OCI-LY7 (cell line): ENCODE results near the gene CACNA1B. TPM values are rescaled to one million over a fixed set of nuclear protein-coding genes. Genes with fewer than 3 reads are reported as not detected.

Experiments used
- BruUV-seq: library from RNA; stranded (reverse); fragments of 400-500 nt; replicated peaks from 2 replicates; lab custom pipeline; 2021; lab: Mats Ljungman, UMichigan
- CTCF ChIA-PET: fragments of 300-600 bp; sonication (Branson Sonifier 250); formaldehyde crosslinking; loops from one replicate; lab custom pipeline; 2022; ENCODE audit warnings: antibody characterized with exemption; ENCODE audit not compliant: unreplicated experiment; lab: Charles Lee
- POLR2A ChIA-PET: fragments of 300-600 bp; sonication (Branson Sonifier 250); formaldehyde crosslinking; loops from one replicate; lab custom pipeline; 2022; ENCODE audit warnings: antibody characterized with exemption; lab: Charles Lee
- DNase-seq: peaks from one replicate; pipeline ENCODE4 v3.0.0-alpha.2; 2015; ENCODE audit warnings: low spot score
- H2AFZ ChIP-seq: fragments of 200-600 bp; sonication (generic), shearing (Covaris generic); 2 replicates; pipeline ENCODE4 v1.6.1; 2014; ENCODE audit warnings: mild to moderate bottlenecking, antibody characterized with exemption, low read length, moderate library complexity
- H3K27ac ChIP-seq: fragments of 200-600 bp; sonication (generic); 2 replicates; pipeline ENCODE4 v1.5.1; 2014; ENCODE audit warnings: mixed run types, low read depth, mild to moderate bottlenecking, moderate library complexity, low read length, inconsistent platforms; ENCODE audit not compliant: poor library complexity, severe bottlenecking
- H3K36me3 ChIP-seq: fragments of 200-600 bp; sonication (generic); 2 replicates; pipeline ENCODE4 v1.6.1; 2014; ENCODE audit warnings: mild to moderate bottlenecking, antibody characterized with exemption, low read length, moderate library complexity, mixed read lengths; ENCODE audit not compliant: insufficient read depth
- H3K4me1 ChIP-seq: fragments of 200-600 bp; sonication (generic); 2 replicates; pipeline ENCODE4 v1.5.1; 2014; ENCODE audit warnings: mild to moderate bottlenecking, low read length; ENCODE audit not compliant: insufficient read depth, poor library complexity, severe bottlenecking
- H3K4me2 ChIP-seq: fragments of 200-600 bp; sonication (generic); 2 replicates; pipeline ENCODE4 v1.6.1; 2014; ENCODE audit warnings: mild to moderate bottlenecking, low read length
- H3K4me3 ChIP-seq: fragments of 200-600 bp; sonication (generic); 2 replicates; pipeline ENCODE4 v1.5.1; 2014; ENCODE audit warnings: mild to moderate bottlenecking, low read depth, low read length; ENCODE audit not compliant: poor library complexity, severe bottlenecking
- H3K79me2 ChIP-seq: fragments of 200-600 bp; sonication (generic); 2 replicates; pipeline ENCODE4 v1.6.1; 2016; ENCODE audit warnings: low read depth, mild to moderate bottlenecking, low read length, moderate library complexity, mixed read lengths; ENCODE audit not compliant: insufficient read depth
- H3K9me2 ChIP-seq: fragments of 200-600 bp; sonication (generic); 2 replicates; pipeline ENCODE4 v1.6.1; 2016; ENCODE audit warnings: mild to moderate bottlenecking, low read length, mixed read lengths; ENCODE audit not compliant: insufficient read depth
- H3K9me3 ChIP-seq: fragments of 200-600 bp; sonication (generic); 2 replicates; pipeline ENCODE4 v1.6.1; 2014; ENCODE audit warnings: mild to moderate bottlenecking, mixed run types, low read length, mixed read lengths
- H4K20me1 ChIP-seq: fragments of 200-600 bp; sonication (generic); 2 replicates; pipeline ENCODE4 v1.6.1; 2014; ENCODE audit warnings: mild to moderate bottlenecking, antibody characterized with exemption, low read length, moderate library complexity, mixed read lengths; ENCODE audit not compliant: insufficient read depth
- EZH2phosphoT487 ChIP-seq: fragments of 200-600 bp; sonication (generic); IDR thresholded peaks from 2 replicates; pipeline ENCODE4 v1.6.1; 2018; ENCODE audit warnings: low read depth, borderline replicate concordance, mild to moderate bottlenecking, mixed run types, antibody characterized with exemption, low read length, moderate library complexity, mixed read lengths
- intact Hi-C: fragments of 100-400 bp; cut with micrococcal nuclease; formaldehyde crosslinking; loops from one replicate; pipeline ENCODE4 v1.10.0; 2022; ENCODE audit not compliant: unreplicated experiment
- total RNA-seq, 2 experiments: library from RNA; depleted of rRNA in 1 of 2; stranded (reverse); fragments of >200 nt in 1 of 2; shearing (Covaris generic) in 1 of 2; gene quantifications; 2 replicates each; pipeline ENCODE4 v1.2.3, GENCODE V29; 2014 to 2022
- TF ChIP-seq, protein P1 (sequence below): fragments of 200-600 bp; sonication (generic); conservative IDR thresholded peaks from 2 replicates; pipeline ENCODE4 v1.5.1; 2014; ENCODE audit warnings: mild to moderate bottlenecking, antibody characterized with exemption, low read length, moderate library complexity, mixed read lengths

Gene CACNA1B
- total RNA-seq, 2 experiments from 2014 or later, result not detected

- no peaks in the 10 kb centered on the region for H3K4me1 ChIP-seq
- ChIA-PET CTCF (no interaction called here), POLR2A (no interaction called here)
- intact Hi-C loops, result no loop called here
- no peak overlapping the region for H2AFZ ChIP-seq
- H3K9me3 ChIP-seq, result no peaks in the 10 kb centered on the region
- no peaks in the 10 kb centered on the region for H3K79me2 ChIP-seq
- H4K20me1 ChIP-seq, result no peaks in the 10 kb centered on the region
- BruUV-seq, result no TSS peak
- no peak for DNase-seq
- no peaks in the 10 kb centered on the region for H3K36me3 ChIP-seq
- H3K4me2 ChIP-seq, result no peak overlapping the region
- H3K9me2 ChIP-seq, result no peaks in the 10 kb centered on the region
- no peak overlapping the region for H3K4me3 ChIP-seq
- H3K27ac ChIP-seq, result no peak overlapping the region
- TF ChIP-seq, protein P1, sequence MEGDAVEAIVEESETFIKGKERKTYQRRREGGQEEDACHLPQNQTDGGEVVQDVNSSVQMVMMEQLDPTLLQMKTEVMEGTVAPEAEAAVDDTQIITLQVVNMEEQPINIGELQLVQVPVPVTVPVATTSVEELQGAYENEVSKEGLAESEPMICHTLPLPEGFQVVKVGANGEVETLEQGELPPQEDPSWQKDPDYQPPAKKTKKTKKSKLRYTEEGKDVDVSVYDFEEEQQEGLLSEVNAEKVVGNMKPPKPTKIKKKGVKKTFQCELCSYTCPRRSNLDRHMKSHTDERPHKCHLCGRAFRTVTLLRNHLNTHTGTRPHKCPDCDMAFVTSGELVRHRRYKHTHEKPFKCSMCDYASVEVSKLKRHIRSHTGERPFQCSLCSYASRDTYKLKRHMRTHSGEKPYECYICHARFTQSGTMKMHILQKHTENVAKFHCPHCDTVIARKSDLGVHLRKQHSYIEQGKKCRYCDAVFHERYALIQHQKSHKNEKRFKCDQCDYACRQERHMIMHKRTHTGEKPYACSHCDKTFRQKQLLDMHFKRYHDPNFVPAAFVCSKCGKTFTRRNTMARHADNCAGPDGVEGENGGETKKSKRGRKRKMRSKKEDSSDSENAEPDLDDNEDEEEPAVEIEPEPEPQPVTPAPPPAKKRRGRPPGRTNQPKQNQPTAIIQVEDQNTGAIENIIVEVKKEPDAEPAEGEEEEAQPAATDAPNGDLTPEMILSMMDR, result no peak
- TF ChIP-seq EZH2phosphoT487, result no peak
Measured at GRCh38 chr9:138067613-138068367, 190.2 kb downstream of the CACNA1B start.

GRCh38 chr9:138068601-138069035 lies 191.0 kb downstream of the CACNA1B start:
- Histone ChIP-seq H3K36me3 (no peaks in the 10 kb centered on the region), H3K9me2 (no peaks in the 10 kb centered on the region), H3K27ac (no peak overlapping the region), H3K4me2 (no peak overlapping the region), H3K4me3 (no peak overlapping the region), H4K20me1 (no peaks in the 10 kb centered on the region), H3K79me2 (no peaks in the 10 kb centered on the region), H3K9me3 (no peaks in the 10 kb centered on the region), H2AFZ (no peak overlapping the region), H3K4me1 (no peaks in the 10 kb centered on the region)
- BruUV-seq, result no TSS peak
- no peak for DNase-seq
- POLR2A ChIA-PET, result no interaction called here
- intact Hi-C loops, result no loop called here
- CTCF ChIA-PET, result no interaction called here
- TF ChIP-seq, protein P1, result no peak
- no peak for TF ChIP-seq EZH2phosphoT487
